Activated B cell treated with CpG ODN at 0.5 μM for 24 hours (primary cell): ENCODE results near the gene PLPP2. TPM values are rescaled to one million over a fixed set of nuclear protein-coding genes. Genes with fewer than 3 reads are reported as not detected.
"Not testable (repeated sequence)": the region's sequence is repeated elsewhere in the genome, so short reads cannot be mapped to it uniquely, and the experiment has no call there.

Experiments
- ATAC-seq: fragments of 200-7000 bp; cut with Tn5 transposase; one replicate; pipeline ENCODE4 v1.10.0; 2021; ENCODE audit warnings: low read depth, mild to moderate bottlenecking, moderate library complexity
- CTCF ChIA-PET: fragments of 350-600 bp; sonication (Branson Sonifier 250); formaldehyde crosslinking; loops from one replicate; lab custom pipeline; 2021; ENCODE audit warnings: antibody characterized with exemption; lab: Charles Lee
- POLR2A ChIA-PET: fragments of 350-600 bp; sonication (Branson Sonifier 250); formaldehyde crosslinking; loops from one replicate; lab custom pipeline; 2021; ENCODE audit warnings: antibody characterized with exemption; lab: Charles Lee
- DNase-seq: peaks from one replicate; pipeline ENCODE4 v3.0.0; 2022
- H3K27ac Mint-ChIP-seq: one replicate; pipeline ENCODE4 v1.8.0; 2020; ENCODE audit warnings: mixed read lengths
- H3K27me3 Mint-ChIP-seq: one replicate; pipeline ENCODE4 v1.8.0; 2021; ENCODE audit warnings: mixed read lengths
- H3K36me3 Mint-ChIP-seq: one replicate; pipeline ENCODE4 v1.8.0; 2021; ENCODE audit warnings: low read depth, mixed read lengths
- H3K4me1 Mint-ChIP-seq: one replicate; pipeline ENCODE4 v1.8.0; 2021; ENCODE audit warnings: mixed read lengths
- H3K4me3 Mint-ChIP-seq: one replicate; pipeline ENCODE4 v1.8.0; 2020; ENCODE audit warnings: mild to moderate bottlenecking, mixed read lengths
- H3K9me3 Mint-ChIP-seq: one replicate; pipeline ENCODE4 v1.8.0; 2020; ENCODE audit warnings: mixed read lengths
- CTCF ChIP-seq: fragments of 200-600 bp; IDR thresholded peaks from one replicate; pipeline ENCODE4 v1.8.0; 2022; ENCODE audit warnings: antibody characterized with exemption, mild to moderate bottlenecking
- intact Hi-C: fragments of 100-400 bp; cut with micrococcal nuclease; formaldehyde crosslinking; loops from one replicate; pipeline ENCODE4 v1.15.1; 2024
- total RNA-seq: library from RNA; stranded (reverse); gene quantifications from 2 replicates; pipeline ENCODE4 v1.2.3, GENCODE V29; 2022

The PLPP2 gene
- total RNA-seq, 1 donor from 2014 or later = 0.29 TPM

DNA sequence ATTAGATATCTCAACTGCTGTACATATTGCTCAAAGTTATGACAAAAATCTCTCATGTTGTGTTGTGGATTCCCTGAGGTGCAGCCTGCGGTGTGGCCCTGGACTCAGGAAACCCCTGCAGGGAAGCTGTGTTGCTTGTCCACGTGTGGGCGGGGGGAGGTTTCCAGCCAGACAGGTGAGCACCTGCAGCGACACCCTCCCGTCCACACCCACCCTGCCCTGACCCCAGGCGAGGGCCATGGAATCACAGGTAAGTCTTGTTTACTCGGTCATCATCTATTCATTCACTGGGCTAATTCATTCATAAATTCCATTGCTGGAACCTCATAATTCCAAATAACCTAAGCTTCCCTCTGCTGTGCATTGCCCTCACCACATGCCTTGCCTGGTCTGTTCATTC is 14.1 kb downstream of the PLPP2 start:
- H3K9me3 Mint-ChIP-seq = no peaks in the 10 kb centered on the region
- no peak for TF ChIP-seq CTCF
- ChIA-PET CTCF (no interaction called here), POLR2A (no interaction called here)
- H3K27ac Mint-ChIP-seq = no peak overlapping the region
- no peak for DNase-seq
- H3K4me1 Mint-ChIP-seq = no peaks in the 10 kb centered on the region
- ATAC-seq = no peak
- no peak overlapping the region for H3K4me3 Mint-ChIP-seq
- intact Hi-C loops = no loop called here
- H3K27me3 Mint-ChIP-seq = peaks cover 16% of the 10 kb centered on the region
- no peaks in the 10 kb centered on the region for H3K36me3 Mint-ChIP-seq

DNA sequence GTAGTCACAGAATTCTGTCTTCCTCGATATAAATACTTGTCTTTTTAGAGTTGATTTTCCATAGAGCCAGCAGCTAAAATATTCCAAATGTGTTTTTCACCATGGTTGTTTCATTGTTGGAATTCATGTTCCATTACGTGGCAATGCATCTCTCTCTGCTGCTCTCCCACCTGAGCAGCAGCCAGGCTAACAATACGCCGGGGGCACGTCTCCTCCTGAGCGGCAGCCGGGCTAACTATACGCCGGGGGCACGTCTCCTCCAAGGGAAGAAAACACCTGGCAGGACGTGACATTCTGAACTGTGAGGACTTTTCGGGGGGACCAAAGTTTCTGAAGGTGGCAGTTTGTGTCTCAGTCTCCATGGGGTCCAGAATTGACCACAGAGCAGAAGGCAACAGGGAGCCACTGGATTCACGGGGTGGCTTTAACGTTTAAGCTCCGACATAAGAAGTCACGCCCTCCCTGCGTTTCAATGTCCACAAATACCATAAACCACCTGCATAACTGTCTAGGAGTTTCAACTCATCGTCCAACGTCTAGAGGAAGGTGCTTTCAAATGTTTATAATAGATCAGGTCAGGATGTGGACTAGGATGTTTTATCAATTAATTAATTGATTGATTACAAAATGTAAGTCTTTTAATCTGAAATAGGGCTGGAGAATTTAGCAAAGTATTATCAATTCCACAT is 15.1 kb downstream of the PLPP2 start:
- no peak for ATAC-seq
- H3K4me1 Mint-ChIP-seq = no peaks in the 10 kb centered on the region
- no peak overlapping the region for H3K4me3 Mint-ChIP-seq
- peaks cover 17% of the 10 kb centered on the region for H3K27me3 Mint-ChIP-seq
- H3K27ac Mint-ChIP-seq = no peak overlapping the region
- no peaks in the 10 kb centered on the region for H3K9me3 Mint-ChIP-seq
- TF ChIP-seq CTCF = no peak
- intact Hi-C loops = no loop called here
- POLR2A ChIA-PET = no interaction called here
- CTCF ChIA-PET = no interaction called here
- DNase-seq = no peak
- H3K36me3 Mint-ChIP-seq = no peaks in the 10 kb centered on the region

- Mint-ChIP-seq H3K4me1 (no peaks in the 10 kb centered on the region), H3K27me3 (peaks cover 17% of the 10 kb centered on the region), H3K4me3 (no peak overlapping the region), H3K27ac (no peak overlapping the region), H3K36me3 (no peaks in the 10 kb centered on the region), H3K9me3 (no peaks in the 10 kb centered on the region)
- CTCF ChIA-PET = no interaction called here
- DNase-seq (no peak), ATAC-seq (no peak)
- intact Hi-C loops = no loop called here
- POLR2A ChIA-PET = no interaction called here
- TF ChIP-seq CTCF = no peak
Measured at GRCh38 chr19:275000-275399, 16.2 kb downstream of the PLPP2 start.

- ChIA-PET CTCF (no interaction called here), POLR2A (no interaction called here)
- Mint-ChIP-seq H3K9me3 (no peaks in the 10 kb centered on the region), H3K27ac (no peak overlapping the region), H3K36me3 (no peaks in the 10 kb centered on the region), H3K4me3 (no peak overlapping the region), H3K4me1 (no peaks in the 10 kb centered on the region), H3K27me3 (peaks cover 21% of the 10 kb centered on the region)
- intact Hi-C loops = no loop called here
- no peak for TF ChIP-seq CTCF
- DNase-seq = no peak
- no peak for ATAC-seq
Measured at GRCh38 chr19:273393-273792, 17.8 kb downstream of the PLPP2 start.

GRCh38 chr19:271856-272255 is 19.3 kb downstream of the PLPP2 start:
- peaks cover 23% of the 10 kb centered on the region for H3K27me3 Mint-ChIP-seq
- H3K27ac Mint-ChIP-seq = no peak overlapping the region
- CTCF ChIA-PET = no interaction called here

DNA sequence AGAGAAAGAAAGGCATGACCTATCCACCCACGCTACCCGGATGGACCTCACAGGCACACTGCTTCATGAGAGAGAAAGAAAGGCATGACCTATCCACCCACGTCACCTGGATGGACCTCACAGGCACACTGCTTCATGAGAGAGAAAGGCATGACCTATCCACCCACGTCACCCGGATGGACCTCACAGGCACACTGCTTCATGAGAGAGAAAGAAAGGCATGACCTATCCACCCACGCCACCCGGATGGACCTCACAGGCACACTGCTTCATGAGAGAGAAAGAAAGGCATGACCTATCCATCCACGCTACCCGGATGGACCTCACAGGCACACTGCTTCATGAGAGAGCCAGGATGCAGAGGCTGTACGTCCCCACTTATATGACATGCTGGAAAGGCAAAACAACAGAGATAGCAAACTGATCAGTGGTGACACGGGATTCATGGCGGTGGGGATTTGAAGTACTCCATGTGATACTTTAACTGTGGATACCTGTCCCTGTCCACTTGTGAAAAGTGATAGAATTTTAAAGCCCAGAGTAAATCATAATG is 20.4 kb downstream of the PLPP2 start:
- DNase-seq, intact Hi-C loops, H3K4me3 Mint-ChIP-seq, ATAC-seq, POLR2A ChIA-PET, H3K36me3 Mint-ChIP-seq, H3K9me3 Mint-ChIP-seq, CTCF ChIA-PET, H3K27ac Mint-ChIP-seq: not testable (repeated sequence)
- Mint-ChIP-seq H3K4me1 (peaks cover 10% of the 10 kb centered on the region), H3K27me3 (peaks cover 27% of the 10 kb centered on the region)

More at GRCh38 chr19:271856-272255, 19.3 kb downstream of the PLPP2 start:
- ATAC-seq = no peak
- intact Hi-C loops = no loop called here
- peaks cover 7% of the 10 kb centered on the region for H3K4me1 Mint-ChIP-seq
- no peak for TF ChIP-seq CTCF
- no peaks in the 10 kb centered on the region for H3K9me3 Mint-ChIP-seq
- POLR2A ChIA-PET = no interaction called here
- DNase-seq = no peak
- no peaks in the 10 kb centered on the region for H3K36me3 Mint-ChIP-seq
- H3K4me3 Mint-ChIP-seq = no peak overlapping the region
